Astrocyte (in vitro differentiated cells and primary cell): Measurements from ENCODE around the gene ZBTB33. TPM values are rescaled to one million over a fixed set of nuclear protein-coding genes. Genes with fewer than 3 reads are reported as not detected.

Experiments used
- DNase-seq: peaks from one replicate; pipeline ENCODE4 v3.0.0-alpha.2; 2010; ENCODE audit warnings: low read depth
- FAIRE-seq: peaks from 2 replicates; lab custom pipeline; 2011; peaks lifted over from hg19 to GRCh38; lab: Jason Lieb, UNC
- H2AFZ ChIP-seq: 2 replicates; pipeline ENCODE4 v1.6.0; 2012; ENCODE audit warnings: low read depth, low read length, inconsistent platforms
- H3K27ac ChIP-seq: 2 replicates; pipeline ENCODE4 v1.5.1; 2011; ENCODE audit warnings: low read depth, low read length, inconsistent platforms
- H3K27me3 ChIP-seq: 2 replicates; pipeline ENCODE4 v1.6.0; 2011; ENCODE audit warnings: low read length, inconsistent platforms; ENCODE audit not compliant: insufficient read depth
- H3K36me3 ChIP-seq: 2 replicates; pipeline ENCODE4 v1.5.1; 2011; ENCODE audit warnings: low read length, inconsistent platforms; ENCODE audit not compliant: insufficient read depth
- H3K4me1 ChIP-seq: 2 replicates; pipeline ENCODE4 v1.5.1; 2011; ENCODE audit warnings: low read length, inconsistent platforms; ENCODE audit not compliant: insufficient read depth
- H3K4me2 ChIP-seq: 2 replicates; pipeline ENCODE4 v1.6.0; 2012; ENCODE audit warnings: low read length, inconsistent platforms
- H3K4me3 ChIP-seq: 2 replicates; pipeline ENCODE4 v1.5.1; 2011; ENCODE audit warnings: low read depth, mild to moderate bottlenecking, low read length, inconsistent platforms; ENCODE audit not compliant: insufficient read depth
- H3K79me2 ChIP-seq: 2 replicates; pipeline ENCODE4 v1.6.0; 2012; ENCODE audit warnings: mild to moderate bottlenecking, low read length, inconsistent platforms; ENCODE audit not compliant: insufficient read depth
- H3K9ac ChIP-seq: 2 replicates; pipeline ENCODE4 v1.6.0; 2012; ENCODE audit warnings: mild to moderate bottlenecking, low read length, inconsistent platforms
- H3K9me3 ChIP-seq: 2 replicates; pipeline ENCODE4 v1.5.1; 2012; ENCODE audit warnings: low read depth, mild to moderate bottlenecking, low read length, inconsistent platforms; ENCODE audit not compliant: insufficient read depth
- H4K20me1 ChIP-seq: 2 replicates; pipeline ENCODE4 v1.6.0; 2012; ENCODE audit warnings: low read length, inconsistent platforms; ENCODE audit not compliant: insufficient read depth
- H3K27ac Mint-ChIP-seq: one replicate; pipeline ENCODE4 v1.8.0; 2021; ENCODE audit warnings: mild to moderate bottlenecking, mixed read lengths; ENCODE audit not compliant: unreplicated experiment
- H3K27me3 Mint-ChIP-seq: one replicate; pipeline ENCODE4 v1.8.0; 2021; ENCODE audit warnings: low read depth, mixed read lengths; ENCODE audit not compliant: unreplicated experiment
- H3K36me3 Mint-ChIP-seq: one replicate; pipeline ENCODE4 v1.8.0; 2021; ENCODE audit warnings: low read depth, mixed read lengths; ENCODE audit not compliant: unreplicated experiment
- H3K4me1 Mint-ChIP-seq: one replicate; pipeline ENCODE4 v1.8.0; 2021; ENCODE audit warnings: low read depth, mixed read lengths; ENCODE audit not compliant: unreplicated experiment
- H3K4me3 Mint-ChIP-seq: one replicate; pipeline ENCODE4 v1.8.0; 2021; ENCODE audit warnings: mild to moderate bottlenecking, moderate library complexity, mixed read lengths; ENCODE audit not compliant: unreplicated experiment
- H3K9me3 Mint-ChIP-seq: one replicate; pipeline ENCODE4 v1.8.0; 2021; ENCODE audit warnings: mild to moderate bottlenecking, mixed read lengths; ENCODE audit not compliant: unreplicated experiment
- EZH2 ChIP-seq: IDR thresholded peaks from 2 replicates; pipeline ENCODE4 v1.6.1; 2012; ENCODE audit warnings: mild to moderate bottlenecking, low read length, inconsistent platforms; ENCODE audit not compliant: insufficient read depth
- total RNA-seq: library from RNA; stranded (reverse); gene quantifications from 2 replicates; pipeline ENCODE4 v1.2.1, GENCODE V29; 2021
- TF ChIP-seq, protein P1 (sequence below): IDR thresholded peaks from 2 replicates; pipeline ENCODE4 v1.5.1; 2011; ENCODE audit warnings: low read depth, mild to moderate bottlenecking, inconsistent platforms, low read length, moderate library complexity; ENCODE audit not compliant: insufficient read depth

The ZBTB33 gene
- total RNA-seq, 1 donor from 2014 or later, result 19.9 TPM

DNA sequence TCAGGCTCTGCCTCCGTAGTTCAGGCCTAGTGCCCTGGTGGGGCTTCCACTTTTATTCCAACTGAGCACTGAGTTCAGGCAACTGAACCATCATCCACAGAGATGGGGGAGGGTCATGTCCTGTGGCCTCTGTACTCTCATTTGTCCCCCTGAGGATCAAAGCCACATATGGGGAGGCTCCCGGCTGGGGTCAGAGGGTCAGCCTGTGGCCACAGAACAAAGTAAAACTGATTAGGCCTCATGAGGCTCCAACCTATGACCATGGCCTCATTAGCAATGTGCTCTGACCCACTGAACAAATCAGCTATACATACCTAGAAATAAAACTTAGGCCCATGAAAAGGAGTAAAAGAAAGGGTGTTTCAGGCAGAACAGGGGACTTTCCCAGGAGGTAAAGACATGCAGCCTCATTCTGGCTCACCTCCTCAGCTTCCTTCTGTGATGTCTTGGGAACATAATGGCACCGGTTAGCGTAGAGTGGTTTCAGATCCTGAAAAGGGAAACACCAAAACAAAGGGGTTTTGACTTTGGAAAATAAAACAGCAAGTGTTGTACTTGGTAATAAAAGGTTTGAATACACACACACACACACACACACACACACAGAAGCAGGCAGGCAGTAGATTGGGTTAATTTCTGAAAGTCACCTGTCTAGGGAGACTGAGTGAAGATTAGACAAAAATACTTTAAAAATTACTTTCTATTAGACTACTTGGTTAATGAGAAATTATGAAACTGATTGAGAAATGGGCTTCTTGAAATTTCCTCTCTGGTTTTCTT lies 36.3 kb downstream of the ZBTB33 start:
- no peak for TF ChIP-seq EZH2
- no peak overlapping the region for H3K27ac Mint-ChIP-seq
- no peaks in the 10 kb centered on the region for H3K4me1 Mint-ChIP-seq
- Histone ChIP-seq H3K79me2 (no peaks in the 10 kb centered on the region), H3K36me3 (no peaks in the 10 kb centered on the region), H3K9ac (no peak overlapping the region), H3K4me3 (no peak overlapping the region), H3K4me2 (no peak overlapping the region), H3K9me3 (no peaks in the 10 kb centered on the region), H2AFZ (no peak overlapping the region), H3K27ac (no peak overlapping the region), H3K4me1 (no peaks in the 10 kb centered on the region), H4K20me1 (no peaks in the 10 kb centered on the region), H3K27me3 (no peaks in the 10 kb centered on the region)
- FAIRE-seq (no peak), DNase-seq (no peak)
- H3K27me3 Mint-ChIP-seq, result peaks cover 2% of the 10 kb centered on the region
- H3K4me3 Mint-ChIP-seq, result no peak overlapping the region
- no peaks in the 10 kb centered on the region for H3K9me3 Mint-ChIP-seq
- H3K36me3 Mint-ChIP-seq, result no peaks in the 10 kb centered on the region

DNA sequence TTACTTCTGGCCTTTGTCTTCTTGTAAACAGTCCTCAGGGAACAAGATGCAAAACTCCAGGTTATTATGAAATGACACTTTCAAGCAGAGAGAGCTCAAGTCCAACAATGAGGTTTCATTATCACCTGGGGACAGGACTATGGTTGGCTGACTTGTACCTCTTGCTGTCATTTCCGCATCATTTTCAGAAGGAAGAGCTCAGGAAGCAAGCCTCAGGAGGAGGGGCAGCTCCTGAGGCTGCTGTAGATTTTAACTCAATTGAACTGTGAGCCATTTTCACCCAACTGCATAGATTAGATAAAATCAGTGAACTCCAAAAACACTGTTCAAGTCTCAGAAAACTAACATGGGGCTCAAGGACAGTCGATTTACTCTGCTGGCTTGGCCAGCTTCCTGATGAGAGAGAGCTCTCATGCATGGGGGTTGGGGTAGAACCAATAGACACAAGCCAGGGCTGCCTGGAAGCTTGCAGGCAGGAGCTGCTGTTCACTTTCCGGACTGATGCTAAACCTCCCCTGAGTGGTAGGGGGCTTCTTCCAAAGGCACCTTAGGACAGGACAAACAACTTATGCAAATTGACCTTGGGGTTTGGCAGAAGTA lies 37.0 kb downstream of the ZBTB33 start:
- Mint-ChIP-seq H3K4me3 (no peak overlapping the region), H3K9me3 (no peaks in the 10 kb centered on the region), H3K27ac (no peak overlapping the region), H3K36me3 (no peaks in the 10 kb centered on the region), H3K4me1 (no peaks in the 10 kb centered on the region), H3K27me3 (peaks cover 2% of the 10 kb centered on the region)
- peak; percentile 39 for FAIRE-seq
- Histone ChIP-seq H3K27me3 (no peaks in the 10 kb centered on the region), H2AFZ (no peak overlapping the region), H3K4me1 (no peaks in the 10 kb centered on the region), H3K4me2 (no peak overlapping the region), H3K79me2 (no peaks in the 10 kb centered on the region), H3K9me3 (no peaks in the 10 kb centered on the region), H3K4me3 (no peak overlapping the region), H3K9ac (no peak overlapping the region), H3K36me3 (no peaks in the 10 kb centered on the region), H3K27ac (no peak overlapping the region), H4K20me1 (no peaks in the 10 kb centered on the region)
- no peak for DNase-seq
- TF ChIP-seq, protein P1, sequence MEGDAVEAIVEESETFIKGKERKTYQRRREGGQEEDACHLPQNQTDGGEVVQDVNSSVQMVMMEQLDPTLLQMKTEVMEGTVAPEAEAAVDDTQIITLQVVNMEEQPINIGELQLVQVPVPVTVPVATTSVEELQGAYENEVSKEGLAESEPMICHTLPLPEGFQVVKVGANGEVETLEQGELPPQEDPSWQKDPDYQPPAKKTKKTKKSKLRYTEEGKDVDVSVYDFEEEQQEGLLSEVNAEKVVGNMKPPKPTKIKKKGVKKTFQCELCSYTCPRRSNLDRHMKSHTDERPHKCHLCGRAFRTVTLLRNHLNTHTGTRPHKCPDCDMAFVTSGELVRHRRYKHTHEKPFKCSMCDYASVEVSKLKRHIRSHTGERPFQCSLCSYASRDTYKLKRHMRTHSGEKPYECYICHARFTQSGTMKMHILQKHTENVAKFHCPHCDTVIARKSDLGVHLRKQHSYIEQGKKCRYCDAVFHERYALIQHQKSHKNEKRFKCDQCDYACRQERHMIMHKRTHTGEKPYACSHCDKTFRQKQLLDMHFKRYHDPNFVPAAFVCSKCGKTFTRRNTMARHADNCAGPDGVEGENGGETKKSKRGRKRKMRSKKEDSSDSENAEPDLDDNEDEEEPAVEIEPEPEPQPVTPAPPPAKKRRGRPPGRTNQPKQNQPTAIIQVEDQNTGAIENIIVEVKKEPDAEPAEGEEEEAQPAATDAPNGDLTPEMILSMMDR, result no peak
- no peak for TF ChIP-seq EZH2

DNA sequence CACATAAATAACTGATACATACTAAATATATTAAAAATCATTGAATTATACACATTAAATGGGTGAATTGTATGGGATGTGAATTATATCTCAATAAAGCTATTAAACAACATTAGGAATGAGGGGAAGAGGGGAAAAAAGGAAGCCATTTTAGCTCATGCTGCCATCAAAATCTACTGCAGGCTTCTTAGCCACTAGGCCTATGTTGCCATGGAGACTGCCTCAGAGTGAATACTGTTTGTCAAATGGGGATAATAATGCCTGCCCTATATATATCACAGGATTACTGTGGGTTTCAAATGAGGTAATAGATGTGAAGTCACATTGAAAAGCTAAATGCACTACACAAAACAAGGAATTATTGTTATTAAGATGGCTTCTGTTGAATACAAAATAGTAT lies 39.5 kb downstream of the ZBTB33 start:
- H3K4me3 ChIP-seq, result no peak overlapping the region
- H3K27ac ChIP-seq, result no peak overlapping the region
- H3K4me1 Mint-ChIP-seq, result no peaks in the 10 kb centered on the region
- FAIRE-seq (peak; percentile 43), DNase-seq (no peak)
- H3K4me3 Mint-ChIP-seq, result no peak overlapping the region
- TF ChIP-seq, protein P1, result no peak
- TF ChIP-seq EZH2, result no peak
- no peaks in the 10 kb centered on the region for H3K36me3 ChIP-seq
- no peak overlapping the region for H3K9ac ChIP-seq
- H3K4me1 ChIP-seq, result no peaks in the 10 kb centered on the region
- H3K27ac Mint-ChIP-seq, result no peak overlapping the region
- no peaks in the 10 kb centered on the region for H3K9me3 Mint-ChIP-seq
- H3K27me3 Mint-ChIP-seq, result no peaks in the 10 kb centered on the region
- no peaks in the 10 kb centered on the region for H3K36me3 Mint-ChIP-seq
- H3K79me2 ChIP-seq, result no peaks in the 10 kb centered on the region
- H3K9me3 ChIP-seq, result no peaks in the 10 kb centered on the region
- no peaks in the 10 kb centered on the region for H4K20me1 ChIP-seq
- no peaks in the 10 kb centered on the region for H3K27me3 ChIP-seq
- no peak overlapping the region for H2AFZ ChIP-seq
- no peak overlapping the region for H3K4me2 ChIP-seq
